Natural killer cell treated with Interleukin-12 subunit alpha and Interleukin-12 subunit beta and Interleukin-15 and Interleukin-18, amount 100 ng/mL, for 72 hours (primary cell): Measurements from ENCODE around the gene SKIL. TPM values are rescaled to one million over a fixed set of nuclear protein-coding genes. Genes with fewer than 3 reads are reported as not detected.
"Not testable (repeated sequence)": the region's sequence is repeated elsewhere in the genome, so short reads cannot be mapped to it uniquely, and the experiment has no call there.

ENCODE experiments used
- ATAC-seq, 2 donors: fragments of 150-1000 bp; cut with Tn5 transposase in 1 of 2; sonication (Bioruptor Pico), chemical (Tn5 transposase) in 1 of 2; 2 replicates each; pipeline ENCODE4 v1.10.0; 2021
- DNase-seq: peaks from one replicate; pipeline ENCODE4 v3.0.0; 2022; ENCODE audit warnings: low spot score
- H3K27ac Mint-ChIP-seq, 2 donors: 1 replicate in 1 of 2; 2 replicates in 1 of 2; pipeline ENCODE4 v1.8.0; 2022; ENCODE audit warnings: mixed read lengths in 2 of 2, mild to moderate bottlenecking in 1 of 2, moderate library complexity in 1 of 2
- H3K27me3 Mint-ChIP-seq, 2 donors: 1 replicate in 1 of 2; 2 replicates in 1 of 2; pipeline ENCODE4 v1.8.0; 2022; ENCODE audit warnings: mixed read lengths in 2 of 2
- H3K36me3 Mint-ChIP-seq: one replicate; pipeline ENCODE4 v1.8.0; 2022; ENCODE audit warnings: mixed read lengths
- H3K4me1 Mint-ChIP-seq, 2 donors: 1 replicate in 1 of 2; 2 replicates in 1 of 2; pipeline ENCODE4 v1.8.0; 2022; ENCODE audit warnings: low read depth in 2 of 2, mixed read lengths in 2 of 2, mild to moderate bottlenecking in 1 of 2
- H3K4me3 Mint-ChIP-seq: one replicate; pipeline ENCODE4 v1.8.0; 2022; ENCODE audit warnings: mixed read lengths
- H3K9me3 Mint-ChIP-seq: 2 replicates; pipeline ENCODE4 v1.8.0; 2022; ENCODE audit warnings: mixed read lengths
- total RNA-seq, 2 donors: library from RNA; stranded (reverse); gene quantifications; one replicate each; pipeline ENCODE4 v1.2.3, GENCODE V29; 2022

The SKIL gene, protein sequence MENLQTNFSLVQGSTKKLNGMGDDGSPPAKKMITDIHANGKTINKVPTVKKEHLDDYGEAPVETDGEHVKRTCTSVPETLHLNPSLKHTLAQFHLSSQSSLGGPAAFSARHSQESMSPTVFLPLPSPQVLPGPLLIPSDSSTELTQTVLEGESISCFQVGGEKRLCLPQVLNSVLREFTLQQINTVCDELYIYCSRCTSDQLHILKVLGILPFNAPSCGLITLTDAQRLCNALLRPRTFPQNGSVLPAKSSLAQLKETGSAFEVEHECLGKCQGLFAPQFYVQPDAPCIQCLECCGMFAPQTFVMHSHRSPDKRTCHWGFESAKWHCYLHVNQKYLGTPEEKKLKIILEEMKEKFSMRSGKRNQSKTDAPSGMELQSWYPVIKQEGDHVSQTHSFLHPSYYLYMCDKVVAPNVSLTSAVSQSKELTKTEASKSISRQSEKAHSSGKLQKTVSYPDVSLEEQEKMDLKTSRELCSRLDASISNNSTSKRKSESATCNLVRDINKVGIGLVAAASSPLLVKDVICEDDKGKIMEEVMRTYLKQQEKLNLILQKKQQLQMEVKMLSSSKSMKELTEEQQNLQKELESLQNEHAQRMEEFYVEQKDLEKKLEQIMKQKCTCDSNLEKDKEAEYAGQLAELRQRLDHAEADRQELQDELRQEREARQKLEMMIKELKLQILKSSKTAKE
- 10 to 100 TPM; 40.0 to 41.0 TPM for total RNA-seq

DNA sequence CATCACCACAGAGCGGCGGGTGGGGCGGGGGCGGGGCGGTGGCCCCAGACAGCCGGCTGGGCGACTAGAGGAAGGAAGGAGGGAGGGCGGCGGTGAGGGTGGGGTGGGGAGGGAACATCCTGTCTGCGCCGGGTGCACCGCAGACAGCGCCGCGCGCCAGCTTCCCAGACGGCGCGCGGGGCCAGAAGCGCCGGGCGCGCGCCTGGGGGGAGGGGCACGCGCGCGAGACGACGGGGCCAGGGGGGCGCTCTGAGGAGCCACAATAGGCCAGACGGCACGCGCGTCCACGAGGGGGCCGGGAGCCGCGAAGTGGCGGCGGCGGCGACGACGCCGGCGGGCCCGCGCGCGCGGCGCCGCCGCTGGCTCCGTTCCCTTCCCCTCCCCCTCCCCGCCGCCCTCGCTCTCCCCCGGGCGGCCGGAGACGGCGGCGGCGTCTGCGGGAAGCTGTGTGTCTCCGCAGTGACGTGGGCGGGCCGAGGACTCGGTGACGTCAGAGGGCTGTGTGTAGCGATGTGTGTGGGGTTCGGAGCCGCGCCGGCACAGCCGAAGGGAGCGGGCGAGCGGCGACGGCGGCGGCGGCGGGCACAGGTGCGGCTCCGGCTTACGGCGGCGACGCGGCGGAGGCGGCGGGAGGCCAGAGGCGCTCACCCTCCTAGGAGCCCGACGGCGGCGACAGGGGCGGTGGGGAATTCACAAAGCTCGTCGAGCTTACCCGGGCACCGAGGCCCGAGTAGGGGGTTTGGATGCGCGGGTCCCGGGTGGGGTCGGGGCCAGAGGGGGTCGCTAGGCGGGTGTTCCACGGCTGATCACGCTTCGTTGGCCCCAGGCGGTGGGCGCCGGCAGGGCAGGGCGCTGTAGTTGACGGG is at the start of gene SKIL:
Gene SKIL, plus strand, starts transcription at position 540 of the 866 bp plus-strand sequence. CDS start 2,617 bp downstream, outside the sequence.
- peak within 1 kb of the TSS; percentile 97 for H3K4me3 Mint-ChIP-seq
- DNase-seq (peak; percentile 98), ATAC-seq (peak; percentile 86 to 88)
- no peaks in the 10 kb centered on the region for H3K27me3 Mint-ChIP-seq
- H3K27ac Mint-ChIP-seq, result peak within 1 kb of the TSS; percentile 88
- H3K4me1 Mint-ChIP-seq, result peaks cover 54 to 59% of the 10 kb centered on the region in 2 donors
- peaks cover 23% of the 10 kb centered on the region for H3K36me3 Mint-ChIP-seq
- H3K9me3 Mint-ChIP-seq, result no peaks in the 10 kb centered on the region

DNA sequence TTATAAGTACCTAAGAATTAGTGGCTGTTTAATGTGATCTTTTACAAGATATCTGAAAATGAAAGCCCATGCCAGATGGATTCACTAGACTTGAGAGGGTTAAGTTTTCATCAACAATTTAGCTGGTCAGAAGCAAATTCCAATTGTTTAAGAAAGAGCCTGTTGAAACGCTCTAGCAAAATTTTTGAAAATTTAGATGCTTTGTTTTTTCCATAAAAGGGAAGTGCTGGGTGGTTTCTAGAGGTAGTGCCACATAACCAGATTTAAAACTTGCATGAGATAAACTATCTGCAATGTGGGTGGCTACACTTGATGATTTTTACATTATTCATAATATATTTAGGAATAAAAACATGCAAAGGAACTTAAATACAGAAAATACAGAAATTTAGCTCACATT is 48.5 kb upstream of the SKIL start:
- no peaks in the 10 kb centered on the region for H3K27me3 Mint-ChIP-seq

DNA sequence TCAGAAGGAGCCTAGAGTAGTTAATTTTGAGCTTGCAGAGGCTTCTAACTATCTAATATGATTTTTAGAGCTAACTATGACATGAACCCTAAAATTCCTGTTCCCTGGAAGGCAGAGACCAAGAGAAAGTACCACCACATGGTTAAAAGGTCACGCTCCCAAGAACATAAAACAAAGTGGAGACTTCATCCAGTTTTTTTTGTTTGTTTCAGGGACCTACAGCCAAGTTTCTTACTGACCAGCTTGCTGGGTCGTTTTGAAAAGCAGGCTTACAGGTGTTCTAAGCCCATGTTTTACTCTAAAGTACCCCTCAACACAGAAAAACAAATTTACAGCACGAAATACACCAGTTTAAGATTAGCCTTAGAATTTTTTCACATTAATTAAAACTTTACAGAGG is 39.6 kb upstream of the SKIL start:
- H3K27me3 Mint-ChIP-seq, result peaks cover 0 to 10% of the 10 kb centered on the region in 2 donors
- H3K4me3 Mint-ChIP-seq, result no peak overlapping the region
- peaks cover 0 to 5% of the 10 kb centered on the region in 2 donors for H3K4me1 Mint-ChIP-seq
- ATAC-seq (no peak), DNase-seq (no peak)
- no peaks in the 10 kb centered on the region for H3K36me3 Mint-ChIP-seq
- H3K9me3 Mint-ChIP-seq, result no peaks in the 10 kb centered on the region
- H3K27ac Mint-ChIP-seq, result no peak overlapping the region

More for the DNA sequence above, 48.5 kb upstream of the SKIL start:
- H3K4me3 Mint-ChIP-seq, result no peak overlapping the region
- H3K9me3 Mint-ChIP-seq, result no peaks in the 10 kb centered on the region
- no peak for DNase-seq
- no peak overlapping the region for H3K27ac Mint-ChIP-seq
- H3K36me3 Mint-ChIP-seq, result no peaks in the 10 kb centered on the region
- no peak for ATAC-seq
- peaks cover 0 to 3% of the 10 kb centered on the region in 2 donors for H3K4me1 Mint-ChIP-seq

DNA sequence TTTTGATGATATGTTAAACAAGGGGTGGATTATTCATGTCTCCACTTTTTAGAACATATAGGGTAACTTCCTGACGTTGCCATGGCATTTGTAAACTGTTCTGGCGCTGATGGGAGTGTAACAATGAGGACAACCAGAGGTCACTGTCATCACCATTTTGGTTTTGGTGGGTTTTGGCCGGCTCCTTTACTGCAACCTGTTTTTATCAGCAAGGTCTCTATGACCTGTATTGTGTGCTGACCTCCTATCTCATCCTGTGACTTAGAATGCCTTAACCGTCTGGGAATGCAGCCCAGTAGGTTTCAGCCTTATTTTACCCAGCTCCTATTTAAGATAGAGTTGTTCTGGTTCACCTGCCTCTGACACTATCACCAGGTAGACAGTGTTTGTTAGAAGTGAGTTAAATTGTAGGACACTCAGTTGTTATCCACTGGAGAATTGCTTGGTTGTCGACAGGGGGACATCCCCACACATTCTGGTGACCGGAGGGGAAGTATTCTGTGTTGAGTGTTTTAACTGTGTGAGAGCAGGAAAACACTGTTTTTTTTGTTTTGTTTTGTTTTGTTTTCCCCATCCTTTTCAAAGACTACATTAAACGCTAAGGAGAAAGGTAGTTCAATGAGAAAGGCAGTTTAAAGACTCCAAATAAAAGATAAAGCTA is 36.9 kb upstream of the SKIL start:
- H3K4me3 Mint-ChIP-seq, result no peak overlapping the region
- no peak for DNase-seq
- H3K4me1 Mint-ChIP-seq, result peaks cover 0 to 5% of the 10 kb centered on the region in 2 donors

DNA sequence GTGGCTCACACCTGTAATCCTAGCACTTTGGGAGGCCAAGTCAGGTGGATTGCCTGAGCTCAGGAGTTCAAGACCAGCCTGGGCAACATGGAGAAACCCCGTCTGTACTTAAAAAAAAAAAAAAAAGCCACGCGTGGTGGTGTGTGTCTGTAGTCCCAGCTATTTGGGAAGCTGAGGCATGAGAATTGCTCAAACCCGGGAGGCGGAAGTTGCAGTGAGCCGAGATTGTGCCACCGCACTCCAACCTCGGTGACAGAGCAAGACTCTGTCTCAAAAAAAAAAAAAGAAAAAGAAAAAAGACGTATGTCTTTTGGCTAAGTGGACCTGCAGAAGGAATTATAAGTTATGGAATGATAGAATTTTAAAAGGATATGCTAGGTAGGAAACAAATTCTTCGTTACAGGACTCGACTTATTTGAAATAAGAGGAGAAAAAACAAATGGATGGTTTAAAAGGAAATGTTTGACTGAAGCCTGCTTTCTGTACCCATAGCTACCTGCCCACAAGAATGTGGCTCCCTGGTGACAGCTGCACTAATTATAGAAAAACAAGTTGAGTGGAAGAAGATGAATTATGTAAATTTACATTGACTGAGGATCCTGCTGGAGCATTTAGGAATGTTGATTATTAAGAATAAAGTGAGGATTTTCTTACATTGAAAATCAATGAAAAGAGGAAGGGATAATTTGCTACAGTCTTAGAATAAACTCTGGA is 36.0 kb upstream of the SKIL start:
- Mint-ChIP-seq H3K36me3 (no peaks in the 10 kb centered on the region), H3K4me3 (no peak overlapping the region), H3K4me1 (peaks cover 1 to 5% of the 10 kb centered on the region in 2 donors), H3K27me3 (peaks cover 2 to 19% of the 10 kb centered on the region in 2 donors), H3K9me3 (no peaks in the 10 kb centered on the region), H3K27ac (no peak overlapping the region)
- no peak for DNase-seq
- ATAC-seq, result no peak

More for the DNA sequence above, 36.9 kb upstream of the SKIL start:
- Mint-ChIP-seq H3K36me3 (no peaks in the 10 kb centered on the region), H3K9me3 (no peaks in the 10 kb centered on the region), H3K27ac (no peak overlapping the region), H3K27me3 (peaks cover 2 to 19% of the 10 kb centered on the region in 2 donors)
- ATAC-seq, result no peak

DNA sequence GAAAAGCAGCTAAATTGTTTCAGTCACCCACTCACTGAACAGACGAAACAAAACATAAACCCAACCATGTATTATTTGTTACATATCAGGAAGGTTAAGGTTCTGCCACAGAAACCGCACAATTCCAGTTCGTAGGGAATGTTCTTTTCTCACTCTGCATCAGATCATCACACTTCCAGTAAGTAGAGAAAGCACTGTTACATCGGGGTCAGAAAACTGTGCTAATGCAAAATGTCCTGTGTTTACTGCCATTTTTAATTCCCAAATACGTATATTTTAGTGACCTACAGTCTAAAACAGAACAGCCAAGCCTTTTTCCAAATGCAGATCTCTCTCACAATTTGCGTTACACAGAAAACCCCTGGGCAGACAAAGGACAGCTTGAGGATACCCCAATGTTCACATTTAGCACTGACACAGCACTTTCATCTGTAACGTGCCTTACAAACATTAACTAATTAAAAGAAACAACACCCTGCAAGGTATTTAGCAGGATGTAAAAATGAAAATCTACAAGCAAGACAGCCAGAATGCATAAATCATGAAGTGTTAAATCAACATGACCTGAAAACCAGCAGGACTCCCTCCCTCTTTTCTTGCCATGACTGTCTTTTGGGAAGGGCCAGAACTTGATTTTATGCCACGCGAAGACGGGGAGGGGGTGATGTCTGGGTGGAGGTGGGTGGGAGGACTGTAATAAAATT is 34.8 kb upstream of the SKIL start:
- peaks cover 4 to 19% of the 10 kb centered on the region in 2 donors for H3K27me3 Mint-ChIP-seq
- peaks cover 6 to 11% of the 10 kb centered on the region in 2 donors for H3K4me1 Mint-ChIP-seq
- H3K4me3 Mint-ChIP-seq, result no peak overlapping the region
- H3K36me3 Mint-ChIP-seq, result no peaks in the 10 kb centered on the region
- DNase-seq (no peak), ATAC-seq (no peak)
- no peaks in the 10 kb centered on the region for H3K9me3 Mint-ChIP-seq
- H3K27ac Mint-ChIP-seq, result no peak overlapping the region

DNA sequence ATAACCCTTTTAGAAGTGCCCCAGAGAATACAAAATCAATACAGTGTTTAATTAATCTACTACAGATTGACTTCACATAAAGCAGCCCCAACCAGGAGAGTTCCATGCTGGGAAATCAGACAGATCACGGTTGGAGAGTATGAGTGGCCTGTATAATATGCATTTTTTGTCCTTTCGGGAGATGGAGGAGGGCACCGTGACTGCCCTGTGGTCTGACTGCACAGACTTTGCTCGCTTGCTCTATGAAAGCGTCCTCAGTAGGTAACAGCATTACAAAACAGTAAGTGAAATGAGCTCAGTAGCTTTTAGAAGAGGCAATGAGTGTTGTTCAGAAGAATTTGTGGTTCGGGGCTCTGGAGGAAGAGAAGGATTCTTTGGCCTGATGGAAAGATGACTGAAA is 34.2 kb upstream of the SKIL start:
- Mint-ChIP-seq H3K27me3 (peaks cover 4 to 21% of the 10 kb centered on the region in 2 donors), H3K4me1 (peaks cover 6 to 11% of the 10 kb centered on the region in 2 donors), H3K27ac (no peak overlapping the region), H3K4me3 (no peak overlapping the region), H3K9me3 (no peaks in the 10 kb centered on the region), H3K36me3 (no peaks in the 10 kb centered on the region)
- no peak for ATAC-seq
- DNase-seq, result no peak

DNA sequence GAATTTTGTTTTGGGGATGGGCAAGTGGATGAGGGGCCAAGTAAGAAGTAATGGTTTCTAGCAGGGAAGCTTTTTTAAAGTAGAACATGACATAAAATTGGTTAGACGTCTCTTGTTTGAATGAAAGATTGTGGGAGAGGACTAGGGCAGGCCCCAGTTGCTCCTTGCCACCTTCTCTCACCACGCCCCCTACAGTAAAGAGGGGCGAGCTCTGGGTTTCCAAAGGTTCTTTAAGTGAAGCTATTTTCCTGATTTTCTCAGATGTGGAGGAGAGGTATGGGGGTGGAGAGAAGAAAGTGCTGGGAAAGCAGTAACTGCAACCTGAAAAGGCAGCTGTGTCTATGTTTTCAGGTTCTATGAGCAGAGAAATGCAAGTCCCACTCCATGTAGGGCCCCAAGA is 32.6 kb upstream of the SKIL start:
- no peak overlapping the region for H3K27ac Mint-ChIP-seq

DNA sequence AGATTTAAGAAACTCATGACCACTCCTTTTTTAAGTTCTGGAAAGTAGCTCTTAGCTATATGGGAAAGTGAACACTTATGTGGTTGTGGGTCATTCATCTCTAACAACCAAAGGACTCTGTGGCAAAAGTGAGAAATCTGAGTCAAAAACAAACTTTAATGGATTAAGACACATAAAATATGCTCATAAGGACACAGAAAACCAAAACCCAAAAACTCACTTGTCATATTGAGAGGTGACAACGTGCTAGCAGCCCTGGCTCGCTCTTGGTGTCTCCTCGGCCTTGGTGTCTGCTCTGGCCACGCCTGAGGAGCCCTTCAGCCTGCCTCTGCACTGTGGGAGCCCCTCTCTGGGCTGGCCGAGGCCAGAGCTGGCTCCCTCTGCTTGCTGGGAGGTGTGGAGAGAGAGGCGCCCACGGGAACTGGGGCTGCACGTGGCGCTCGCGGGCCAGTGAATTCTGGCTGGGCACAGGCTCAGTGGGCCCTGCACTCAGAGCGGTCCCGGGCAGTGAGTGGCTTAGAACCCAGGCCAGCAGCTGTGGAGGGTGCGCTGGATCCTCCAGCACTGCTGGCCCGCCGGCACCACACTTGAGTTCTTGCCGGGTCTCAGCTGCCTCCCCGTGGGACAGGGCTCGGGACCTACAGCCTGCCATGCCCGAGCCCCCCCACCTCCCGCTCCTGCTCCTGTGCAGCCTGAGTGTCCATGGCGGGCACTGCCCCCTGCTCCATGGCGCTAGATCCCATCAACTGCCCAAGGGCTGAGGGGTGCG is 30.3 kb upstream of the SKIL start:
- no peak overlapping the region for H3K4me3 Mint-ChIP-seq
- DNase-seq, result peak; percentile 64

More for the DNA sequence above, 32.6 kb upstream of the SKIL start:
- no peak for ATAC-seq
- H3K9me3 Mint-ChIP-seq, result no peaks in the 10 kb centered on the region
- H3K4me1 Mint-ChIP-seq, result peaks cover 6% of the 10 kb centered on the region in 2 donors
- no peaks in the 10 kb centered on the region for H3K36me3 Mint-ChIP-seq
- H3K27me3 Mint-ChIP-seq, result peaks cover 4 to 23% of the 10 kb centered on the region in 2 donors
- no peak overlapping the region for H3K4me3 Mint-ChIP-seq
- DNase-seq, result no peak

DNA sequence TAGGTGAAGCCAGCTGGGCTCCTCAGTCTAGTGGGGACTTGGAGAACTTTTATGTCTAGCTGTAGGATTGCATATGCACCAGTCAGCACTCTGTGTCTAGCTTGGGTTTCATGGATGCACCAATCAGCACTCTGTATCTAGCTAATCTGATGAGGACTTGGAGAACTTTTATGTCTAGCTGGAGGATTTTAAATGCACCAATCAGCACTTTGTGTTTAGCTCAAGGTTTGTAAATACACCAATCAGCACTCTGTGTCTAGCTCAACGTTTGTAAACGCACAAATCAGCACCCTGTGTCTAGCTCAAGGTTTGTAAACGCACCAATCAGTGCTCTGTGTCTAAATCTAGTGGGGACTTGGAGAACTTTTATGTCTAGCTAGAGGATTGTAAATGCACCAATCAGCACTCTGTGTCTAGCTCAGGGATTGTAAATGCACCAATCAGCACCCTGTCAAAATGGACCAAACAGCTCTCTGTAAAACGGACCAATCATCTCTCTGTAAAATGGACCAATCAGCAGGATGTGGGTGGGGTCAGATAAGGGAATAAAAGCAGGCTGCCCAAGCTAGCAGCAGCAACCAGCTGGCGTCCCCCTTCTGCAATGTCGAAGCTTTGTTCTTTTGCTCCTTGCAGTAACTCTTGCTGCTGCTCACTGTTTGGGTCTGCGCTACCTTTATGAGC is 29.5 kb upstream of the SKIL start:
- not testable (repeated sequence) for H3K9me3 Mint-ChIP-seq, H3K4me1 Mint-ChIP-seq, ATAC-seq, H3K36me3 Mint-ChIP-seq, H3K27ac Mint-ChIP-seq, DNase-seq, H3K4me3 Mint-ChIP-seq
- H3K27me3 Mint-ChIP-seq, result peaks cover 7 to 12% of the 10 kb centered on the region in 2 donors

More for the DNA sequence above, 30.3 kb upstream of the SKIL start:
- peaks cover 6 to 9% of the 10 kb centered on the region in 2 donors for H3K4me1 Mint-ChIP-seq
- peak; percentile 83 to 84 for ATAC-seq
- H3K36me3 Mint-ChIP-seq, result no peaks in the 10 kb centered on the region
- peaks cover 4 to 18% of the 10 kb centered on the region in 2 donors for H3K27me3 Mint-ChIP-seq
- no peak overlapping the region for H3K27ac Mint-ChIP-seq
- no peaks in the 10 kb centered on the region for H3K9me3 Mint-ChIP-seq

DNA sequence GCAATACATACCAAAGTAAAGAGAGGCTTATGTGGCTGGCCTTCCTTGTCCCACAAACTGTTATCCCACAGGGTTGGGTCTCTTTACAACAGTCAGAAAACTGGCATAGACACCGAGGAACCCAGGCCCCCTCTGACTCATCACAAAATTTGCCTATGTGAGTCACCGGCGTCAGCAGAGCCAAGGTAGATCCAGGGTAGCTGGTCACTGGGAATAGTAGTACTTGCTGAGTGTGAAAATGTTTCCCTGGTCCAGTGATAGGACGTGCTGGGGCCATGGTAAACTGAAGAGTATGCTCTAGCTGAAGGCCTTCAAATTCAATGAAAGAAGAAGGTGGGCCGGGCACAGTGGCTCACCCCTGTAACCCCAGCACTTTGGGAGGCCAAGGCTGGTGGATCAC is 27.1 kb upstream of the SKIL start:
- Mint-ChIP-seq H3K27ac (no peak overlapping the region), H3K4me3 (no peak overlapping the region), H3K36me3 (no peaks in the 10 kb centered on the region), H3K4me1 (peaks cover 6 to 9% of the 10 kb centered on the region in 2 donors), H3K9me3 (no peaks in the 10 kb centered on the region), H3K27me3 (peaks cover 4 to 5% of the 10 kb centered on the region in 2 donors)
- DNase-seq (no peak), ATAC-seq (no peak)
